H1 (cell line): ENCODE data around the gene EPX. TPM values are rescaled to one million over a fixed set of nuclear protein-coding genes. Genes with fewer than 3 reads are reported as not detected.

Experiments used
- CTCF ChIA-PET: fragments of 300-600 bp; sonication (Branson Sonifier 250); formaldehyde crosslinking; loops from one replicate; lab custom pipeline; 2021; ENCODE audit not compliant: partially characterized antibody; lab: Charles Lee
- POLR2A ChIA-PET: fragments of 300-600 bp; sonication (Branson Sonifier 250); formaldehyde crosslinking; loops from one replicate; lab custom pipeline; 2021; ENCODE audit warnings: inconsistent platforms; ENCODE audit not compliant: partially characterized antibody; lab: Charles Lee
- DNase-seq, 2 experiments: peaks; one replicate each; pipeline versions ENCODE4 v3.0.0 to v3.0.0-alpha.2; 2010 to 2022; ENCODE audit warnings: low spot score in 2 of 2, low read depth in 1 of 2, mixed read lengths in 1 of 2
- FAIRE-seq: peaks from 2 replicates; lab custom pipeline; 2011; peaks lifted over from hg19 to GRCh38; lab: Jason Lieb, UNC
- H2AFZ ChIP-seq: 2 replicates; pipeline ENCODE4 v1.8.1; 2012; ENCODE audit warnings: low read length, inconsistent platforms
- H2AK5ac ChIP-seq: 2 replicates; pipeline ENCODE4 v1.6.1; 2013; ENCODE audit warnings: low read depth, low read length
- H2BK120ac ChIP-seq: replicated peaks from 2 replicates; pipeline ENCODE3; 2013; ENCODE audit warnings: low read depth, low read length, inconsistent platforms
- H2BK12ac ChIP-seq: 2 replicates; pipeline ENCODE4 v1.6.1; 2013; ENCODE audit warnings: low read depth, low read length
- H2BK15ac ChIP-seq: 2 replicates; pipeline ENCODE4 v1.6.1; 2013; ENCODE audit warnings: low read length
- H2BK20ac ChIP-seq: 2 replicates; pipeline ENCODE4 v1.6.1; 2013; ENCODE audit warnings: low read length
- H2BK5ac ChIP-seq: 2 replicates; pipeline ENCODE4 v1.6.1; 2013; ENCODE audit warnings: low read depth, low read length
- H3K14ac ChIP-seq: 2 replicates; pipeline ENCODE4 v1.6.1; 2013; ENCODE audit warnings: inconsistent platforms; ENCODE audit not compliant: insufficient read length
- H3K18ac ChIP-seq: 2 replicates; pipeline ENCODE4 v1.6.1; 2013; ENCODE audit warnings: low read length; ENCODE audit errors: extremely low read depth
- H3K23ac ChIP-seq: 2 replicates; pipeline ENCODE4 v1.6.1; 2013; ENCODE audit warnings: inconsistent platforms; ENCODE audit not compliant: insufficient read length
- H3K23me2 ChIP-seq: 2 replicates; pipeline ENCODE4 v1.6.1; 2013; ENCODE audit warnings: low read depth, low read length
- H3K27ac ChIP-seq: 2 replicates; pipeline ENCODE4 v1.6.1; 2011; ENCODE audit warnings: low read depth, low read length, inconsistent platforms
- H3K27me3 ChIP-seq, 4 experiments: replicated peaks in 1 of 4; 1 replicate in 1 of 4; 2 replicates in 3 of 4; pipeline versions ENCODE4 v1.6.1 to v1.8.1; 2011 to 2013; ENCODE audit warnings: low read length in 3 of 4, mild to moderate bottlenecking in 3 of 4, inconsistent platforms in 2 of 4, mixed read lengths in 2 of 4, moderate library complexity in 1 of 4; ENCODE audit not compliant: control insufficient read depth in 3 of 4, insufficient read depth in 3 of 4; ENCODE audit errors: extremely low read depth in 1 of 4
- H3K36me3 ChIP-seq, 4 experiments: 2 replicates each; pipeline versions ENCODE4 v1.6.1 to v1.8.1; 2011 to 2013; ENCODE audit warnings: mild to moderate bottlenecking in 4 of 4, low read length in 3 of 4, moderate library complexity in 2 of 4, control low read depth in 1 of 4, inconsistent platforms in 1 of 4; ENCODE audit not compliant: insufficient read depth in 4 of 4, control insufficient read depth in 2 of 4
- H3K4ac ChIP-seq: replicated peaks from 2 replicates; pipeline ENCODE3; 2013; ENCODE audit warnings: low read length, low read depth, mixed read lengths, inconsistent platforms; ENCODE audit not compliant: insufficient read length
- H3K4me1 ChIP-seq, 4 experiments: replicated peaks in 1 of 4; 1 replicate in 1 of 4; 2 replicates in 3 of 4; pipeline versions ENCODE4 v1.6.1 to v1.8.1; 2011 to 2013; ENCODE audit warnings: low read length in 3 of 4, inconsistent platforms in 2 of 4, mixed read lengths in 1 of 4; ENCODE audit not compliant: insufficient read depth in 4 of 4, control insufficient read depth in 3 of 4
- H3K4me2 ChIP-seq, 2 experiments: 2 replicates each; pipeline versions ENCODE4 v1.6.1 to v1.8.1; 2011 to 2013; ENCODE audit warnings: low read depth in 2 of 2, low read length in 2 of 2, control low read depth in 1 of 2, inconsistent platforms in 1 of 2, mild to moderate bottlenecking in 1 of 2; ENCODE audit not compliant: insufficient read depth in 1 of 2
- H3K4me3 ChIP-seq, 4 experiments: fragments of 200-600, 300-600 bp in 1 of 4; sonication (generic), shearing (Covaris generic), sonication (Bioruptor Twin) in 1 of 4; 2 replicates each; pipeline versions ENCODE4 v1.5.1 to v1.8.1; 2011 to 2016; ENCODE audit warnings: low read length in 4 of 4, low read depth in 3 of 4, control low read depth in 2 of 4, inconsistent platforms in 2 of 4, mild to moderate bottlenecking in 2 of 4, mixed read lengths in 1 of 4, moderate library complexity in 1 of 4; ENCODE audit not compliant: insufficient read depth in 2 of 4; ENCODE audit errors: extremely low read depth in 1 of 4
- H3K56ac ChIP-seq: replicated peaks from 2 replicates; pipeline ENCODE3; 2013; ENCODE audit warnings: low read depth, mild to moderate bottlenecking, mixed read lengths, low read length, inconsistent platforms; ENCODE audit not compliant: insufficient read length
- H3K79me1 ChIP-seq: 2 replicates; pipeline ENCODE4 v1.6.1; 2013; ENCODE audit warnings: low read depth, low read length, control low read depth
- H3K79me2 ChIP-seq, 2 experiments: 2 replicates each; pipeline versions ENCODE4 v1.6.1 to v1.8.1; 2012 to 2013; ENCODE audit warnings: low read length in 2 of 2, mild to moderate bottlenecking in 2 of 2, inconsistent platforms in 1 of 2; ENCODE audit not compliant: insufficient read depth in 2 of 2, control insufficient read depth in 1 of 2
- H3K9ac ChIP-seq, 4 experiments: replicated peaks in 1 of 4; 1 replicate in 1 of 4; 2 replicates in 3 of 4; pipeline versions ENCODE4 v1.6.1 to v1.8.1; 2011 to 2013; ENCODE audit warnings: low read depth in 3 of 4, low read length in 3 of 4, control low read depth in 2 of 4, mild to moderate bottlenecking in 2 of 4, moderate library complexity in 2 of 4, inconsistent platforms in 1 of 4; ENCODE audit errors: extremely low read depth in 1 of 4
- H3K9me3 ChIP-seq, 2 experiments: 2 replicates each; pipeline versions ENCODE4 v1.6.1 to v1.8.1; 2012 to 2013; ENCODE audit warnings: mild to moderate bottlenecking in 2 of 2, moderate library complexity in 2 of 2, control low read depth in 1 of 2, inconsistent platforms in 1 of 2, low read depth in 1 of 2, low read length in 1 of 2, mixed read lengths in 1 of 2; ENCODE audit not compliant: insufficient read depth in 2 of 2
- H4K20me1 ChIP-seq, 2 experiments: replicated peaks in 1 of 2; 2 replicates each; pipeline versions ENCODE3 to v1.8.1; 2011 to 2013; ENCODE audit warnings: inconsistent platforms in 2 of 2, low read length in 2 of 2, mild to moderate bottlenecking in 1 of 2; ENCODE audit not compliant: insufficient read depth in 2 of 2, control insufficient read depth in 1 of 2
- H4K5ac ChIP-seq: 2 replicates; pipeline ENCODE4 v1.6.1; 2013; ENCODE audit warnings: low read length, low read depth, mixed read lengths, inconsistent platforms; ENCODE audit not compliant: insufficient read length
- H4K8ac ChIP-seq: 2 replicates; pipeline ENCODE4 v1.8.0; 2013; ENCODE audit warnings: mild to moderate bottlenecking, moderate library complexity, low read length, inconsistent platforms; ENCODE audit not compliant: insufficient read depth; ENCODE audit errors: extremely low read depth
- H4K91ac ChIP-seq: replicated peaks from 2 replicates; pipeline ENCODE3; 2013; ENCODE audit warnings: low read length, mixed read lengths, inconsistent platforms; ENCODE audit not compliant: insufficient read length
- ZNF274 ChIP-seq: IDR thresholded peaks from 2 replicates; pipeline ENCODE4 v1.7.0; 2012; ENCODE audit warnings: low read length, borderline replicate concordance; ENCODE audit errors: extremely low read depth
- WGBS, 2 experiments: shearing (Covaris generic) in 1 of 2; methylation state at CpG; one replicate each; pipeline versions ENCODE4 v1.1.6 to v1.1.7; 2013 to 2015; ENCODE audit warnings: low lambda C conversion rate in 2 of 2, mixed read lengths in 2 of 2, inconsistent platforms in 1 of 2, low coverage in 1 of 2, missing lambda C conversion rate in 1 of 2; ENCODE audit not compliant: insufficient replicate concordance in 2 of 2, insufficient coverage in 1 of 2, insufficient read length in 1 of 2; ENCODE audit errors: extremely low coverage in 1 of 2, missing lambda C conversion rate in 1 of 2; 5-methylcytosine and 5-hydroxymethylcytosine counted together
- polyA plus RNA-seq, 7 experiments: library from polyadenylated mRNA; depleted of rRNA in 3 of 7; stranded (reverse) in 5 of 7; unstranded in 2 of 7; fragments of >200 nt in 5 of 7; fragments of 200-250 nt in 2 of 7; gene quantifications; 1 replicate in 5 of 7; 2 replicates in 1 of 7; 4 replicates in 1 of 7; pipeline versions ENCODE4 v1.2.1 to v1.2.3, GENCODE V29; 2011 to 2013; ENCODE audit warnings: missing spikeins in 2 of 7, mixed read lengths in 2 of 7
- total RNA-seq: library from RNA; stranded (reverse); fragmentation: NEBNext Ultra II Directional; extraction: Animal tissue kit (Norgen Biotek cat#: 25700); gene quantifications from 2 replicates; pipeline ENCODE4 v1.2.1, GENCODE V29; 2021

The EPX gene
- total and polyA plus RNA-seq, 2 of the 8 experiments (the other 6 are each of a cell fraction or from before 2014, with no cell fraction given): not detected

DNA sequence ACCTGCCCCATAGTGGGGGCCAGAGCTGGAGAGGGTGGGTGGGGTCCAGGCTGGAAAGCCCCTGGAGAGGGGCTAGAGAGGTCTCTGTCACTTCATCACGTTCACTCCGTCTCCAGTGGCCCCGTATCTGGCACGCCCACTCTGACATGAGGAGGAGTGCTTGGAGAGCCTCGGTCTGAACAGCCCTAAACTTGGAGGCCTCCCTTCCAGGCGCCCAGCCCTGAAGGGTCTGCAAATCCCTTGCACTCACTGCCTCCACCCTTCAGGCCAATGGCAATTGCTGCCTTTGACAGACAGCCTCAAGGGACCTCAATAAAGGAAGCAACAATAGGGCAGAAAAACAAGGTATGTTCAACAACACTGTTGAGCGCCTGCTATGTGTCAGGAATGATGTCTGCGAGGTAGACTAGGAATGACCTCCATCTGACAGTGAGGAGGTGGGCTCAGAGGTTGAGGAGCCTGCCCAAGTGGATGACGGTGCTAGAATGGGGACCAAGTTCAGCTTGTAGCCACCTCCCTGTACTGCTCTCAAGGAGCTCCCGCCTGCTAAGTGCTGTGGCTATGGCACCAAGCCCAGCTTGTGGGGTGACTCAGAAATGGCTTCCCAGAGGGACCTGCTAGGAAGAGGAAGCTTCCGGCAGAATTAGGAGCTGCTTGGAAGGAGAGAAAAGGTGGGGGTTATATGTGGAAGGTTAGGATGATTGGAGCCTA is 2.9 kb upstream of the EPX start:
- Histone ChIP-seq H4K20me1 (no peaks in the 10 kb centered on the region), H2BK12ac (no peak overlapping the region), H3K23me2 (no peaks in the 10 kb centered on the region; the same call in 1 of the 2 replicates), H3K14ac (no peak overlapping the region), H3K27ac (no peak overlapping the region), H3K23ac (no peak overlapping the region), H2AK5ac (no peak overlapping the region), H3K56ac (no peak overlapping the region), H2AFZ (no peak overlapping the region), H3K4ac (no peak overlapping the region), H3K9me3 (no peaks in the 10 kb centered on the region), H3K27me3 (no peaks in the 10 kb centered on the region), H4K5ac (no peak overlapping the region), H2BK20ac (no peak overlapping the region), H3K18ac (no peak overlapping the region), H3K79me1 (no peaks in the 10 kb centered on the region), H3K4me2 (no peak overlapping the region), H2BK15ac (no peak overlapping the region), H3K79me2 (no peaks in the 10 kb centered on the region), H3K9ac (no peak overlapping the region), H3K4me3 (no peak overlapping the region), H2BK120ac (no peak overlapping the region), H4K91ac (no peak overlapping the region), H4K8ac (peak overlapping the region; percentile 38; the same call in 1 of the 2 replicates), H3K4me1 (peaks cover 0 to 6% (median 2%) of the 10 kb centered on the region in 4 experiments; a peak in 4 of 7 replicates), H2BK5ac (no peak overlapping the region), H3K36me3 (no peaks in the 10 kb centered on the region)
- DNase-seq: no peak
- ChIA-PET POLR2A (no interaction called here), CTCF (interaction anchor here (1.1 to 3.3 kb wide), 4 partner anchors 11 to 67 kb away, joined by 3 to 32 read pairs (median 4); partner anchors contain the start of gene MKS1)
- WGBS, 2 experiments: 86% methylated on average over 11 of the region's 11 CpGs; no CpG with 5 or more reads in 1 of the 2 experiments
- no peak for FAIRE-seq
- TF ChIP-seq ZNF274: no peak
